GM19452 (cell line): Measurements from ENCODE around the gene SCLY.

Experiments used
- ATAC-seq: cut with Tn5 transposase; IDR thresholded peaks from one replicate; pipeline ENCODE4 v1.9.1; 2021; ENCODE audit not compliant: unreplicated experiment

SCLY gene

GRCh38 chr2:238069021-238069709, 8.4 kb downstream of the SCLY start:
- ATAC-seq: no peak

- no peak for ATAC-seq
Observed at GRCh38 chr2:238069877-238070276, 9.1 kb downstream of the SCLY start.

GRCh38 chr2:238075397-238075796, 14.6 kb downstream of the SCLY start:
- ATAC-seq: no peak

- ATAC-seq: no peak
Observed at GRCh38 chr2:238077292-238077691, 16.5 kb downstream of the SCLY start.

GRCh38 chr2:238079874-238080327, 19.1 kb downstream of the SCLY start:
- no peak for ATAC-seq

GRCh38 chr2:238080518-238080917, 19.7 kb downstream of the SCLY start:
- ATAC-seq: no peak

GRCh38 chr2:238081150-238081549, 20.3 kb downstream of the SCLY start:
- no peak for ATAC-seq

- no peak for ATAC-seq
Observed at GRCh38 chr2:238081561-238081960, 20.8 kb downstream of the SCLY start.

- ATAC-seq: no peak
Observed at GRCh38 chr2:238082151-238082550, 21.4 kb downstream of the SCLY start.

GRCh38 chr2:238082827-238083226, 22.0 kb downstream of the SCLY start:
- ATAC-seq: no peak

- no peak for ATAC-seq
Observed at GRCh38 chr2:238083919-238084318, 23.1 kb downstream of the SCLY start.

- ATAC-seq: no peak
Observed at GRCh38 chr2:238084761-238085160, 24.0 kb downstream of the SCLY start.

- ATAC-seq: no peak
Observed at GRCh38 chr2:238085899-238086298, 25.1 kb downstream of the SCLY start.

- ATAC-seq: no peak
Observed at GRCh38 chr2:238087211-238087610, 26.4 kb downstream of the SCLY start.

GRCh38 chr2:238090887-238091286, 30.1 kb downstream of the SCLY start:
- ATAC-seq: no peak

- no peak for ATAC-seq
Observed at GRCh38 chr2:238091436-238092060, 30.7 kb downstream of the SCLY start.

GRCh38 chr2:238092486-238093035, 31.8 kb downstream of the SCLY start:
- ATAC-seq: no peak

GRCh38 chr2:238093181-238094140, 32.7 kb downstream of the SCLY start:
- no peak for ATAC-seq

GRCh38 chr2:238094438-238095022, 33.7 kb downstream of the SCLY start:
- ATAC-seq: no peak

GRCh38 chr2:238095143-238095542, 34.3 kb downstream of the SCLY start:
- ATAC-seq: no peak
